CD4-positive, alpha-beta T cell treated with Interleukin-15 for 1 hour (primary cell): ENCODE measurements around the gene SOD3.

Source experiments
- DNase-seq: peaks from one replicate; pipeline ENCODE4 v3.0.0-alpha.2; 2020

The SOD3 gene

GRCh38 chr4:24794916-24795665 is at the start of gene SOD3:
SOD3 (plus strand) TSS chr4:24795573; CDS start chr4:24799522, 3,949 bp downstream.
- DNase-seq = no peak

GRCh38 chr4:24747234-24747975 is 48.0 kb upstream of the SOD3 start:
- no peak for DNase-seq

GRCh38 chr4:24748023-24748422 is 47.4 kb upstream of the SOD3 start:
- no peak for DNase-seq

GRCh38 chr4:24748758-24749350 is 46.5 kb upstream of the SOD3 start:
- no peak for DNase-seq

- DNase-seq = no peak
These were observed 45.3 kb upstream of the SOD3 start for GRCh38 chr4:24750106-24750505.

- DNase-seq = no peak
These were observed 43.3 kb upstream of the SOD3 start for GRCh38 chr4:24751926-24752539.

GRCh38 chr4:24753519-24753918 is 41.9 kb upstream of the SOD3 start:
- no peak for DNase-seq

- DNase-seq = no peak
These were observed 40.8 kb upstream of the SOD3 start for GRCh38 chr4:24754571-24754970.

- DNase-seq = no peak
These were observed 31.6 kb upstream of the SOD3 start for GRCh38 chr4:24763631-24764297.

- no peak for DNase-seq
These were observed 31.0 kb upstream of the SOD3 start for GRCh38 chr4:24764345-24764744.

GRCh38 chr4:24765376-24765988 is 29.9 kb upstream of the SOD3 start:
- DNase-seq = no peak

GRCh38 chr4:24768006-24768405 is 27.4 kb upstream of the SOD3 start:
- no peak for DNase-seq

- no peak for DNase-seq
These were observed 26.8 kb upstream of the SOD3 start for GRCh38 chr4:24768604-24769003.

GRCh38 chr4:24769571-24769970 is 25.8 kb upstream of the SOD3 start:
- DNase-seq = no peak

GRCh38 chr4:24770032-24770584 is 25.3 kb upstream of the SOD3 start:
- no peak for DNase-seq

- no peak for DNase-seq
These were observed 24.7 kb upstream of the SOD3 start for GRCh38 chr4:24770667-24771066.

GRCh38 chr4:24771241-24771640 is 24.1 kb upstream of the SOD3 start:
- DNase-seq = no peak

GRCh38 chr4:24772061-24772705 is 23.2 kb upstream of the SOD3 start:
- no peak for DNase-seq

GRCh38 chr4:24772952-24773351 is 22.4 kb upstream of the SOD3 start:
- DNase-seq = no peak

GRCh38 chr4:24774452-24774851 is 20.9 kb upstream of the SOD3 start:
- no peak for DNase-seq

GRCh38 chr4:24775032-24775605 is 20.3 kb upstream of the SOD3 start:
- DNase-seq = no peak
